K562 (cell line): ENCODE measurements around the gene SFI1. TPM values are rescaled to one million over a fixed set of nuclear protein-coding genes. Genes with fewer than 3 reads are reported as not detected.

Experiments
- ATAC-seq: fragments of 200-7000 bp; cut with Tn5 transposase; 3 replicates; pipeline ENCODE4 v1.9.1; 2020; ENCODE audit warnings: moderate library complexity
- BruUV-seq: library from RNA; stranded (reverse); fragments of 400-500 nt; replicated peaks from 2 replicates; lab custom pipeline; 2021; lab: Mats Ljungman, UMichigan
- CTCF ChIA-PET: fragments of 300-600 bp; formaldehyde crosslinking; extraction: SDS; loops from one replicate; lab custom pipeline; 2021; ENCODE audit warnings: low intra/inter-chr PET ratio; lab: Yijun Ruan, JAX
- POLR2A ChIA-PET: fragments of 300-600, 350-650 bp; sonication (Branson Sonifier 250); formaldehyde crosslinking; extraction: SDS; loops from one replicate; lab custom pipeline; 2021; ENCODE audit warnings: antibody characterized with exemption, inconsistent platforms; lab: Yijun Ruan, JAX
- DNase-seq, 4 experiments: peaks; one replicate each; pipeline versions ENCODE4 v3.0.0 to v3.0.0-alpha.2; 2011 to 2018; ENCODE audit warnings: low spot score in 3 of 4, mixed read lengths in 3 of 4; ENCODE audit errors: extremely low read depth in 1 of 4
- FAIRE-seq: peaks from 2 replicates; lab custom pipeline; 2011; peaks lifted over from hg19 to GRCh38; lab: Jason Lieb, UNC
- H2AFZ ChIP-seq: 2 replicates; pipeline ENCODE4 v1.6.0; 2011; ENCODE audit warnings: low read depth, low read length, control low read depth, inconsistent platforms
- H3K27ac ChIP-seq: fragments of 200-600 bp; 3 replicates; pipeline ENCODE4 v1.8.0; 2011; ENCODE audit warnings: low read depth, mild to moderate bottlenecking, control low read depth, inconsistent platforms, low read length, moderate library complexity, mixed read lengths; ENCODE audit errors: extremely low read depth
- H3K27me3 ChIP-seq, 2 experiments: fragments of 300-600 bp in 1 of 2; 2 replicates in 1 of 2; 3 replicates in 1 of 2; pipeline versions ENCODE4 v1.6.0 to v1.8.0; 2011; ENCODE audit warnings: inconsistent platforms in 2 of 2, low read length in 2 of 2, mild to moderate bottlenecking in 1 of 2, mixed read lengths in 1 of 2, moderate library complexity in 1 of 2; ENCODE audit not compliant: control insufficient read depth in 2 of 2, insufficient read depth in 2 of 2
- H3K36me3 ChIP-seq: fragments of 300-600 bp; 3 replicates; pipeline ENCODE4 v1.8.0; 2011; ENCODE audit warnings: mild to moderate bottlenecking, low read length, inconsistent platforms; ENCODE audit not compliant: control insufficient read depth, insufficient read depth
- H3K4me1 ChIP-seq, 2 experiments: fragments of 200-600 bp in 1 of 2; replicated peaks in 1 of 2; 2 replicates in 1 of 2; 3 replicates in 1 of 2; pipeline versions ENCODE4 v1.5.1 to v1.8.0; 2011; ENCODE audit warnings: inconsistent platforms in 2 of 2, low read length in 2 of 2, mild to moderate bottlenecking in 1 of 2, mixed read lengths in 1 of 2, moderate library complexity in 1 of 2; ENCODE audit not compliant: control insufficient read depth in 2 of 2, insufficient read depth in 2 of 2
- H3K4me2 ChIP-seq: 2 replicates; pipeline ENCODE4 v1.6.1; 2011; ENCODE audit warnings: low read length, control low read depth, inconsistent platforms, mixed read lengths; ENCODE audit not compliant: insufficient read depth
- H3K4me3 ChIP-seq: fragments of 200-600 bp; sonication (generic), shearing (Covaris generic); 2 replicates; pipeline ENCODE4 v1.5.1; 2016; ENCODE audit warnings: control low read depth, inconsistent platforms
- H3K79me2 ChIP-seq: fragments of 200-600 bp; 3 replicates; pipeline ENCODE4 v1.8.0; 2011; ENCODE audit warnings: low read length, inconsistent platforms; ENCODE audit not compliant: control insufficient read depth, insufficient read depth
- H3K9ac ChIP-seq, 2 experiments: 2 replicates each; pipeline versions ENCODE4 v1.6.0 to v1.6.1; 2011; ENCODE audit warnings: low read depth in 2 of 2, low read length in 2 of 2, control low read depth in 1 of 2, inconsistent platforms in 1 of 2, mild to moderate bottlenecking in 1 of 2, mixed read lengths in 1 of 2; ENCODE audit not compliant: insufficient read depth in 1 of 2
- H3K9me1 ChIP-seq: one replicate; pipeline ENCODE4 v1.6.0; 2011; ENCODE audit warnings: inconsistent platforms, mild to moderate bottlenecking, low read length, moderate library complexity; ENCODE audit not compliant: control insufficient read depth, insufficient read depth
- H3K9me3 ChIP-seq: replicated peaks from 2 replicates; pipeline ENCODE4 v1.5.1; 2011; ENCODE audit warnings: low read depth, low read length, inconsistent platforms; ENCODE audit not compliant: control insufficient read depth, insufficient read depth
- H4K20me1 ChIP-seq: replicated peaks from 2 replicates; pipeline ENCODE4 v1.6.1; 2011; ENCODE audit warnings: low read length, inconsistent platforms, mixed read lengths; ENCODE audit not compliant: control insufficient read depth, insufficient read depth
- ELK1 ChIP-seq: sonication (generic); formaldehyde crosslinking; IDR thresholded peaks from 2 replicates; pipeline ENCODE4 v1.8.1; 2022; ENCODE audit warnings: missing genetic modification reagents
- NR1H2 ChIP-seq: sonication (generic); formaldehyde crosslinking; IDR thresholded peaks from 2 replicates; pipeline ENCODE4 v1.4.0; 2020; ENCODE audit warnings: mild to moderate bottlenecking, missing genetic modification reagents
- POLR2G ChIP-seq: fragments of 200-400 bp; formaldehyde crosslinking; IDR thresholded peaks from 2 replicates; pipeline ENCODE4 v1.6.1; 2017; ENCODE audit warnings: low read depth, mild to moderate bottlenecking, antibody characterized with exemption, low read length, moderate library complexity
- POU5F1 ChIP-seq: fragments of 150-350 bp; IDR thresholded peaks from 2 replicates; pipeline ENCODE4 v1.6.1; 2014; ENCODE audit warnings: borderline replicate concordance, low read length, low read depth, mild to moderate bottlenecking; ENCODE audit not compliant: partially characterized antibody
- RBFOX2 ChIP-seq: fragments of 200-400 bp; formaldehyde crosslinking; IDR thresholded peaks from 2 replicates; pipeline ENCODE4 v1.6.1; 2017; ENCODE audit warnings: low read depth, mild to moderate bottlenecking, low read length, moderate library complexity
- SNIP1 ChIP-seq: fragments of 450-650 bp; IDR thresholded peaks from 2 replicates; pipeline ENCODE4 v1.7.1; 2017; ENCODE audit warnings: low read depth, mild to moderate bottlenecking
- TEAD2 ChIP-seq: fragments of 450-650 bp; IDR thresholded peaks from 2 replicates; pipeline ENCODE4 v1.6.1; 2016; ENCODE audit warnings: missing genetic modification characterization, control low read depth, missing compliant biosample characterization
- THAP7 ChIP-seq: fragments of 250-450 bp; sonication (Bioruptor Pico); IDR thresholded peaks from 2 replicates; pipeline ENCODE4 v1.5.0; 2021
- TRIM28 ChIP-seq: fragments of 450-650 bp; IDR thresholded peaks from 2 replicates; pipeline ENCODE4 v1.6.1; 2017
- ZBTB1 ChIP-seq: sonication (generic); formaldehyde crosslinking; IDR thresholded peaks from 2 replicates; pipeline ENCODE4 v1.8.1; 2023; ENCODE audit warnings: missing genetic modification reagents, low read depth, mild to moderate bottlenecking, borderline replicate concordance
- ZFX ChIP-seq: sonication (generic); formaldehyde crosslinking; IDR thresholded peaks from 2 replicates; pipeline ENCODE4 v1.8.0; 2022; ENCODE audit warnings: mild to moderate bottlenecking, missing genetic modification reagents, moderate library complexity
- WGBS: fragments of 100-300 bp; shearing (Covaris generic); methylation state at CpG from one replicate; pipeline ENCODE4 v1.1.6; 2016; ENCODE audit warnings: low coverage, mixed read lengths; ENCODE audit not compliant: insufficient coverage; ENCODE audit errors: missing lambda C conversion rate; 5-methylcytosine and 5-hydroxymethylcytosine counted together
- in situ Hi-C: fragments of 300-500 bp; cut with MboI; formaldehyde crosslinking; loops from 4 replicates; pipeline ENCODE4 v1.15.0; 2018; ENCODE audit warnings: inconsistent platforms, mixed read lengths
- intact Hi-C: fragments of 100-400 bp; cut with micrococcal nuclease; formaldehyde crosslinking; loops from 2 replicates; pipeline ENCODE4 v1.14.2; 2022
- polyA plus RNA-seq, 8 experiments: library from polyadenylated mRNA; depleted of rRNA in 4 of 8; stranded (reverse) in 5 of 8; unstranded in 3 of 8; fragments of >200 nt; fragmentation: Nextera tagmentation in 2 of 8; fragmentation: Illumina TruSeq in 1 of 8; extraction: Ambion mirVana in 2 of 8; extraction: Trizol in 1 of 8; gene quantifications; 2 replicates each; pipeline versions ENCODE4 v1.2.1 to v1.2.3, GENCODE V29; 2011 to 2014; ENCODE audit warnings: inconsistent platforms in 1 of 8, missing spikeins in 1 of 8
- total RNA-seq, 7 experiments: library from RNA; depleted of rRNA in 6 of 7; stranded (reverse); fragments of >200 nt in 6 of 7; fragmentation: Illumina TruSeq in 2 of 7; extraction: Trizol in 2 of 7; gene quantifications; 2 replicates each; pipeline versions ENCODE4 v1.2.1 to v1.2.3, GENCODE V29; 2011 to 2021; ENCODE audit warnings: low replicate concordance in 1 of 7
- TF ChIP-seq, protein P1 (sequence below): fragments of 450-650 bp; formaldehyde crosslinking; IDR thresholded peaks from 2 replicates; pipeline ENCODE4 v1.4.0; 2022; ENCODE audit warnings: mild to moderate bottlenecking, moderate library complexity
- TF ChIP-seq, protein P2 (sequence below), 2 experiments: fragments of 200-800 bp in 1 of 2; sonication (Bioruptor generic) in 1 of 2; sonication (generic) in 1 of 2; formaldehyde crosslinking in 1 of 2; IDR thresholded peaks in 1 of 2; conservative IDR thresholded peaks in 1 of 2; 2 replicates each; pipeline versions ENCODE4 v1.5.0 to v1.6.1; 2016 to 2020; ENCODE audit warnings: missing compliant biosample characterization in 1 of 2, missing genetic modification characterization in 1 of 2, missing genetic modification reagents in 1 of 2
- TF ChIP-seq, protein P3 (sequence below): fragments of 150-350 bp; conservative IDR thresholded peaks from 2 replicates; pipeline ENCODE4 v1.6.1; 2014; ENCODE audit warnings: low read length

The SFI1 gene
- total and polyA plus RNA-seq, 9 of the 15 experiments (the other 6 are each of a cell fraction or from before 2014, with no cell fraction given): 3.0 to 25.6 (median 14.1) TPM

- peaks cover 40 to 68% of the 10 kb centered on the region in 2 experiments for H3K4me1 ChIP-seq
- no peak overlapping the region for H3K4me3 ChIP-seq
- intact Hi-C loops (no loop called here), in situ Hi-C loops (no loop called here)
- H3K27ac ChIP-seq: no peak overlapping the region
- ATAC-seq: no peak
- H3K9me3 ChIP-seq: no peaks in the 10 kb centered on the region
- POLR2A ChIA-PET: interaction anchor here (0.5 to 0.9 kb wide), 5 partner anchors 20 to 201 kb away, joined by 3 read pairs; no protein-coding TSS in a partner anchor
- H3K9ac ChIP-seq: peak overlapping the region in 1 of 2 experiments; percentile 65; a peak in 1 of 4 replicates
- peaks cover 3% of the 10 kb centered on the region for H3K9me1 ChIP-seq
- CTCF ChIA-PET: no interaction called here
- H2AFZ ChIP-seq: no peak overlapping the region
- H3K27me3 ChIP-seq: no peaks in the 10 kb centered on the region
- no peaks in the 10 kb centered on the region; the same call in 1 of the 2 replicates for H4K20me1 ChIP-seq
- no TSS peak for BruUV-seq
- FAIRE-seq: no peak
- no peak overlapping the region for H3K4me2 ChIP-seq
- H3K79me2 ChIP-seq: peaks cover 69% of the 10 kb centered on the region
- peaks cover 85% of the 10 kb centered on the region; the same call in 2 of the 3 replicates for H3K36me3 ChIP-seq
- 92% methylated on average over 16 of the region's 18 CpGs for WGBS
- no peak for DNase-seq
- TF ChIP-seq POLR2G (peak; percentile 67), POU5F1 (no peak), RBFOX2 (peak; percentile 55; the same call in 1 of the 2 replicates), TEAD2 (tag) (no peak), NR1H2 (CRISPR knock-in tag) (no peak), ZFX (CRISPR knock-in tag) (no peak), ZBTB1 (CRISPR knock-in tag) (no peak), TRIM28 (no peak), THAP7 (CRISPR knock-in tag) (no peak), ELK1 (no peak), SNIP1 (no peak)
- TF ChIP-seq, protein P1, sequence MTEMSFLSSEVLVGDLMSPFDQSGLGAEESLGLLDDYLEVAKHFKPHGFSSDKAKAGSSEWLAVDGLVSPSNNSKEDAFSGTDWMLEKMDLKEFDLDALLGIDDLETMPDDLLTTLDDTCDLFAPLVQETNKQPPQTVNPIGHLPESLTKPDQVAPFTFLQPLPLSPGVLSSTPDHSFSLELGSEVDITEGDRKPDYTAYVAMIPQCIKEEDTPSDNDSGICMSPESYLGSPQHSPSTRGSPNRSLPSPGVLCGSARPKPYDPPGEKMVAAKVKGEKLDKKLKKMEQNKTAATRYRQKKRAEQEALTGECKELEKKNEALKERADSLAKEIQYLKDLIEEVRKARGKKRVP (CRISPR knock-in tag): no peak
- TF ChIP-seq, protein P2, sequence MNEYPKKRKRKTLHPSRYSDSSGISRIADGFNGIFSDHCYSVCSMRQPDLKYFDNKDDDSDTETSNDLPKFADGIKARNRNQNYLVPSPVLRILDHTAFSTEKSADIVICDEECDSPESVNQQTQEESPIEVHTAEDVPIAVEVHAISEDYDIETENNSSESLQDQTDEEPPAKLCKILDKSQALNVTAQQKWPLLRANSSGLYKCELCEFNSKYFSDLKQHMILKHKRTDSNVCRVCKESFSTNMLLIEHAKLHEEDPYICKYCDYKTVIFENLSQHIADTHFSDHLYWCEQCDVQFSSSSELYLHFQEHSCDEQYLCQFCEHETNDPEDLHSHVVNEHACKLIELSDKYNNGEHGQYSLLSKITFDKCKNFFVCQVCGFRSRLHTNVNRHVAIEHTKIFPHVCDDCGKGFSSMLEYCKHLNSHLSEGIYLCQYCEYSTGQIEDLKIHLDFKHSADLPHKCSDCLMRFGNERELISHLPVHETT (CRISPR knock-in tag; conservative IDR thresholded peaks at IDR 0.05 in 1 of 2, IDR thresholded peaks at IDR 0.05 in 1 of 2): no peak
- TF ChIP-seq, protein P3, sequence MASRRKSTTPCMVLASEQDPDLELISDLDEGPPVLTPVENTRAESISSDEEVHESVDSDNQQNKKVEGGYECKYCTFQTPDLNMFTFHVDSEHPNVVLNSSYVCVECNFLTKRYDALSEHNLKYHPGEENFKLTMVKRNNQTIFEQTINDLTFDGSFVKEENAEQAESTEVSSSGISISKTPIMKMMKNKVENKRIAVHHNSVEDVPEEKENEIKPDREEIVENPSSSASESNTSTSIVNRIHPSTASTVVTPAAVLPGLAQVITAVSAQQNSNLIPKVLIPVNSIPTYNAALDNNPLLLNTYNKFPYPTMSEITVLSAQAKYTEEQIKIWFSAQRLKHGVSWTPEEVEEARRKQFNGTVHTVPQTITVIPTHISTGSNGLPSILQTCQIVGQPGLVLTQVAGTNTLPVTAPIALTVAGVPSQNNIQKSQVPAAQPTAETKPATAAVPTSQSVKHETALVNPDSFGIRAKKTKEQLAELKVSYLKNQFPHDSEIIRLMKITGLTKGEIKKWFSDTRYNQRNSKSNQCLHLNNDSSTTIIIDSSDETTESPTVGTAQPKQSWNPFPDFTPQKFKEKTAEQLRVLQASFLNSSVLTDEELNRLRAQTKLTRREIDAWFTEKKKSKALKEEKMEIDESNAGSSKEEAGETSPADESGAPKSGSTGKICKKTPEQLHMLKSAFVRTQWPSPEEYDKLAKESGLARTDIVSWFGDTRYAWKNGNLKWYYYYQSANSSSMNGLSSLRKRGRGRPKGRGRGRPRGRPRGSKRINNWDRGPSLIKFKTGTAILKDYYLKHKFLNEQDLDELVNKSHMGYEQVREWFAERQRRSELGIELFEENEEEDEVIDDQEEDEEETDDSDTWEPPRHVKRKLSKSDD: no peak
Measured at GRCh38 chr22:31623592-31624304, 127.4 kb downstream of the SFI1 start.
